Hippocampal formation (tissue), 2 donors: ENCODE results near the gene RNFT2.
"Not testable (repeated sequence)": the region's sequence is repeated elsewhere in the genome, so short reads cannot be mapped to it uniquely, and the experiment has no call there.

Experiments
- DNase-seq, 2 donors: peaks; one replicate each; lab custom pipeline; 2025; lab: John Stamatoyannopoulos, UW

The RNFT2 gene

GRCh38 chr12:116744766-116745165, 6.7 kb downstream of the RNFT2 start:
- no peak for DNase-seq

DNA sequence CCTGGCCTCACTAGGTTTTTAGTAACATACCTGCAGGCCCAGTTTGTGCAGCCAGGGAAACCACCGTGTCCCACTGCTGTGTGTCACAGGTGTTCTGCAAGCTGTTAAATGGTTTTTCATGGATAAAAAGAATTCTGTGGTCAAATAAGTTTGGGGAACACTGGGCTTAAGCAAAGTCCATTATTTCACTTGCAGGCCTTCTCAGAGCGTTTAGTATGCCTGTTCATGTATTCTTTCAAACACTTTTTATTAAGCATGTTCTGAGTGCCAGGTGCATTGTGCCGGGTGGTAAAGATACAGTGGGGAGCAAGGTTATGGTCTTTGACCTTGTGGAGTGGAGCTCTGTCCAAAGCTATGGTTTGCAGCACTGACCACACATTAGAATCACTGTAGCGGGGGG, 7.4 kb downstream of the RNFT2 start:
- no peak for DNase-seq

- DNase-seq: no peak
Observed at GRCh38 chr12:116749884-116750283, 11.8 kb downstream of the RNFT2 start.

- DNase-seq: no peak
Observed at GRCh38 chr12:116750298-116750697, 12.2 kb downstream of the RNFT2 start.

DNA sequence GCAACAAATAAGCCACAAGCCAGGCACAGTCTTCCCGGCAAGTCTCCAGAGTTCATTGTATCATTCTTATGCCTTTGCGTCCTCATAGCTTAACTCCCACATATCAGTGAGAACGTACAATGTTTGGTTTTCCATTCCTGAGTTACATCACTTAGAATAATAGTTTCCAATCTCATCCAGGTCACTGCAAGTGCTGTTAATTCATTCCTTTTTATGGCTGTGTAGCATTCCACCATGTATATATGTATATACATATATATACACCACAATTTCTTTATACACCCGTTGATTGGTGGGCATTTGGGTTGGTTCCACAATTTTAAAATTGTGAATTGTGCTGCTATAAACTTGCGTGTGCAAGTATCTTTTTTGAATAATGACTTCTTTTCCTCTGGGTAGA, 16.0 kb downstream of the RNFT2 start:
- DNase-seq: not testable (repeated sequence)

DNA sequence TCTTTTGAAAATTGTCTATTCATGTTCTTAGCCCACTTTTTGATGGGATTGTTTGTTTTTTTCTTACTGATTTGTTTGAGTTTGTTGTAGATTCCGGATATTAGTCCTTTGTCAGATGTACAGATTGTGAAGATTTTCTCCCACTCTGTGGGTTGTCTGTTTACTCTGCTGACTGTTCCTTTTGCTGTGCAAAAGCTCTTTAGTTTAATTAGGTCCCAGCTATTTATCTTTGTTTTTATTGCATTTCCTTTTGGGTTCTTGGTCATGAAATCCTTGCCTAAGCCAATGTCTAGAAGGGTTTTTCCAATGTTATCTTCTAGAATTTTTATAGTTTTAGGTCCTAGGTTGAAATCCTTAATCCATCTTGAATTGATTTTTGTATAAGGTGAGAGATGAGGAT, 16.7 kb downstream of the RNFT2 start:
- not testable (repeated sequence) for DNase-seq

DNA sequence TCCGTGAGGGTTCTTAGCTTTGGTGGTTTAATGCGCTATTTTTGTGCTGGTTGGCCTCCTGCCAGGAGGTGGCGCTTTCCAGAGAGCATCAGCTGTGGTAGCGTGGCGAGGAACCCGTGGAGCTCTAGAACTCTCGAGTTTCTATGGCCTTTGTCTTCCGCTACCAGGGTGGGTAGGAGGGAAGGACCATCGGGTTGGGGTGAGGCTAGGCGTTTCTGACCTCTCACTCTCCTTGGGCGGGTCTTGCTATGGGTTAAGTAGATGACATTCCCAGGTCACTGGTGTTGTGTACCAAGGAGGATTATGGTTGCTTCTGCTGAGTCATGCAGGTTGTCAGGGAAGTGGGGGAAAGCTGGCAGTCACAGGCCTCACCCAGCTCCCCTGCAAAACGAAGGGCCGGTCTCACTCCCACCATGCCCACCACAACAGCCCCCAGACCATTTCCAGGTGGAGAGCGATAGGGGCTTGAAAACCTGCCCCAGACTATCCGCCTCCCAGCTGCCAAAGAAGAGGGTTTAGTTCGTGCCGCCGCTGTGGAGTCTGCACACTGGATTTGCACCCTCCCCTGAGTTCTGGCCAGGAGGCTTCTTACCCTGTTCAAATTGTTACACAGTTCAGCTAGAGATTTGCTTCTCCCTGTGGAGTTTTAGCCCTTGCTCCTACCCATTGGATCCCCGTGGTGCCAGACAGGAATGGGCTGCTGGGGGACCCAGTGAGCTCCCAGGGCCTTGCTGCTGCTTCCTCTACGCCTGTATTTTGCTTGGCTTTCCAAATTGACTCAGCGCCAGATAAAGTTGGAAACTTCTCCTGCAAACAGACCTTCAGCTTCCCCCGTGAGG, 21.9 kb downstream of the RNFT2 start:
- DNase-seq: no peak

DNA sequence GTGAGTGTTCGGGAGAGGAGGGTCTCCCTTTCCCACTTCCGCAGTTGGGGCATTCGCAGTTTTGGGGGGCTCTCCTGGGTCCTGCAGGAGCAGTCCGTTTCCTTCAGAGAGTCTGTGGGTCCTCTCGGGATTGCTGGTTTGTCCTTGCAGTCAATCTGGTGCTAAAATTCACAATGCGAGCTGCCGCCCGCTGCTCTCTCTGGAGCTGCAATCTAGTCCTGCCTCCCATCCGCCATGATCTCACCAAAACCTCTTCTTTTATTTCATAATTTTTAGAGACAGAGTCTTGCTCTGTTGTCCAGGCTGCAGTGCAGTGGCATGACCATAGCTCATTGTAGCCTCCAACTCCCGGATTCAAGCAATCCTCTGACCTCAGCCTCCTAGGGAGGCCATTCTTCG, 22.5 kb downstream of the RNFT2 start:
- DNase-seq: no peak

- no peak for DNase-seq
Observed at GRCh38 chr12:116761499-116761898, 23.4 kb downstream of the RNFT2 start.

GRCh38 chr12:116765271-116765670, 27.2 kb downstream of the RNFT2 start:
- DNase-seq: no peak

- no peak for DNase-seq
Observed at GRCh38 chr12:116766285-116766684, 28.2 kb downstream of the RNFT2 start.

GRCh38 chr12:116766746-116767145, 28.6 kb downstream of the RNFT2 start:
- no peak for DNase-seq

DNA sequence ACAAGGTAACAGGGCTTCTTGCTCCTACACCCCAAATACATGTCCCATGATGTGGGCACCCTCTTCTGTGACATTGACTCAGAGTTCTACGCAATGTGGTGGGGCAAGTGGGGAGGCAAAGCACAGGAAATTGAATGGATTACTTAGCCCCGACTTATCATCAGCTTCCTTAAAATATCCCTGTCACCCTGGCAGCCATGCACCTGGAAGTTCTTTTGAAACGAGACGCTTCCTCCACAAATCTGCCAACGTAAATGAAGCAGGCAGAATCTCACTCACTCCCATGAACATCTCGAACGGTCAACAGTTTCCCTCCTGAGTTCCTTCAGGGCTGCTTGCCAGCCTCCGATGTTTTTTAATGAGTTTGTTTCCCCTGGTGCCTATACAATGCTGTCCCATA, 33.5 kb downstream of the RNFT2 start:
- no peak for DNase-seq

DNA sequence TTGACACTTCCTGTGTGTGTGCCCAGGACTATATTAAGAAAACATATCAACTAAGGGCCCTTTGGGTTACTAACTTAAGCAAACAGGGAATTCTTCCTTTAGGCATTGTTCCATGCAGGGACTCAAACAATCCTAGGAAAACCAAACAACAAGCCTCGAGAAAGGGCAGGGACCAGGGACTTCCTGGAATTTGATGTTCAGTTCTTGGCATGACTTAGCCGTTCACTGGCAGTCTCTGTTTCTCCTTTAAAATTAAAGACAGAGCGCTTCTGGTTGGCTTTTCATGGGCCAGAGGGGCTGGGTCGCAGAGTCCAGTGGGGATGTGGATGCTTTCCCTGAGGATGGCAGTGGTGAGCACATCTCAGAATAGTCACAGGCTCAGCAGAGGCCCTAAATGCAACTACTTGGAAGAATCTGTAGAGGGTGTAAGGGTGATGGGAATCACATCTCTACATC, 35.2 kb downstream of the RNFT2 start:
- DNase-seq: no peak

- DNase-seq: no peak
Observed at GRCh38 chr12:116774020-116774419, 35.9 kb downstream of the RNFT2 start.

DNA sequence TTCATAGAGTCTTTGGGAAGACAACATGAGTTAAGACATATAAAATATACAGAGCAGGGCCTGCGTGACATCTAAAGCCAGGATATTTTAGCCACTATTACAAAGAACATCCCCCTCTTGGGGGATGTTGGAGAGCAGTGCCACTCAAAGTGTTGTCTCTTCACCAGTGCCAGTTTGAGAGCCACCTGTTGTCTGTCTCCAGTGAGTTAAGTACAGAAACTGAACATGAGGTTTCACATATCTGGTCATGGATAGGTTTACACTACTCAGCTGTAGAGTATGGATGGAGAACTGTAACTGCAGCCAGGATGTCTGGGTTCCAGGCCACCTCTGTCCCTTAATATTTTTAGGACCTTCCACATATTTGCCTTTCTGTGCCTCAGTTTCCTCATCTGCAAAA, 39.1 kb downstream of the RNFT2 start:
- no peak for DNase-seq

DNA sequence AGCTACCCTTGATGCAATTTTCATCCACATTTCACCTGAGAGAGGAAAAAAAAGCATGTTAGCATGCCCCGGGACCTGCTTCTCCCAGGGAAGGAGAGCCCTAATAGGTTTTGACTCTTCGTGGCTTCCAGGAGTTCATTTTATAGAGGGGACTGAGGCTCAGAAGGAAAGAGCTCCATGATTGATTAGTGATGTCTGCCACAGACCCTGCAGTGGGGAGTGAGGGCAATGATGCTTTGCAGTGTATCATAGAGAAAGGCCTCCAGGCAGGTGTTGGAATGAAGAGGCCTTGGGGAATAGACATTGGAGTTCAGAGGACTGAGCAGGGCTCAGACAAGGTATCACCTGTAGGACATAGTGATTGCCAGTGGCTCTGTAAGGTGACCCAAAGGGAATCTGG, 41.5 kb downstream of the RNFT2 start:
- DNase-seq: no peak

- no peak for DNase-seq
Observed at GRCh38 chr12:116780942-116781341, 42.8 kb downstream of the RNFT2 start.

- DNase-seq: no peak
Observed at GRCh38 chr12:116783525-116784237, 45.6 kb downstream of the RNFT2 start.

GRCh38 chr12:116784238-116784612, 46.1 kb downstream of the RNFT2 start:
- no peak for DNase-seq

GRCh38 chr12:116789562-116789961, 51.4 kb downstream of the RNFT2 start:
- not testable (repeated sequence) for DNase-seq

DNA sequence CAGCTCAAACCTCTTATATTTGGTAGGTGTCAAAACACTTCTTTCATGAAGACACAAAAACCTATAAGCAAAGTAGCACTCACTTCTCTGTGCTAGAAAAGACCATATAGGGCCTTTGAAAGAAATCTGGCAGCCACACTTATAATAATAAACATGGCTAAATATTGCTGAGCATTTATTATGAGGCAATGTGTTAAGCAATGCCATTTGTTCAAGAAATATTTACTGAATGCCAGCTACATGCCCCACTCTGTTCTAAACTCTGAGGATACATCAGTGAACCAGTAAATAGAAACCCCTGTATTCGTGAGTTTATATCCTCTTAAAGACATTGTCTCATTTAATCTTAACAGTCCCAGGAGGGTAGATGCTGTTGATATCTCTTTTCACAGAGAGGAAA, 52.0 kb downstream of the RNFT2 start:
- no peak for DNase-seq

DNA sequence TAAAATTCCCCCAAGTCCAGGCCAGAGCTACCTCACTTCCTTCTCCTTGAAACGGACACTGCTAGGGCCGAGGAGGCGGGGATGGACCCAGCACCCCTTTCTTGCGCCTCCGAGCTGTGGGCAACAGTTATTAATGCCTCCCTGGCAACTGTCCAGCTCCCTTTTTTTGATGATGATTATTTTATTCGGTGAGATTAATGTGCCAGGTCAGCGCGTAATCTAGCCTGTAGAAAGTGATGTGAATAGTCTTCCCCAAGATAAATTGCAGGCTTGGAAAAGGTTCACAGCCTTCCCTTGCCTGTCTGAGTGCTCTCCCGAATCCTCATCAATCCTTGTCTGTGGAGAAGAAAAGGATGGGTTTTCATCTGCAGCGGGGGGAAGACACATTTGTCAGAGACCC, 54.3 kb downstream of the RNFT2 start:
- DNase-seq: no peak
